ENCODE measurements around the gene ADGRF3.
"Not testable (repeated sequence)": the region's sequence is repeated elsewhere in the genome, so short reads cannot be mapped to it uniquely, and the experiment has no call there.

The ADGRF3 gene

GRCh38 chr2:26274058-26274613, 72.5 kb downstream of the ADGRF3 start:
- DNase-seq (ENCODE audit: low spot score): no peak

DNA sequence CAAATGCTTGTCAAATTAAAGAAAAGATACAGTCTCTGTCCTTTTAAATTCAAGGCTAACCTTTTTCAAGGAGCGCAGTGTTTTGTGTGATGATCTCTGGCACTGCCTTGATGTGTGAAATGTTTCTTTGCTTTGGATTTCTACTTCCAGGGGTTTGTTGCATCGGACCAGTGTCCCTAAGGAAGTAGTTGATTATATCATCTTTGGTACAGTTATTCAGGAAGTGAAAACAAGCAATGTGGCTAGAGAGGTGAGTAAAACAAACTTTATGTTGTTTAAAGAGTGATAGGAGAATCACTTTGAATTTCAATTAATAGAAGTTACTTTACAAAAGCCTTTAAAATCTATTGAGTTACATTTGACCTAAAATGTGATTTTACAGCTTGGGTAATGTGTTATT, 73.1 kb downstream of the ADGRF3 start:
- no peak for DNase-seq (ENCODE audit: low spot score)

- DNase-seq (ENCODE audit: low spot score): no peak
These were observed 76.2 kb downstream of the ADGRF3 start for GRCh38 chr2:26270373-26270772.

DNA sequence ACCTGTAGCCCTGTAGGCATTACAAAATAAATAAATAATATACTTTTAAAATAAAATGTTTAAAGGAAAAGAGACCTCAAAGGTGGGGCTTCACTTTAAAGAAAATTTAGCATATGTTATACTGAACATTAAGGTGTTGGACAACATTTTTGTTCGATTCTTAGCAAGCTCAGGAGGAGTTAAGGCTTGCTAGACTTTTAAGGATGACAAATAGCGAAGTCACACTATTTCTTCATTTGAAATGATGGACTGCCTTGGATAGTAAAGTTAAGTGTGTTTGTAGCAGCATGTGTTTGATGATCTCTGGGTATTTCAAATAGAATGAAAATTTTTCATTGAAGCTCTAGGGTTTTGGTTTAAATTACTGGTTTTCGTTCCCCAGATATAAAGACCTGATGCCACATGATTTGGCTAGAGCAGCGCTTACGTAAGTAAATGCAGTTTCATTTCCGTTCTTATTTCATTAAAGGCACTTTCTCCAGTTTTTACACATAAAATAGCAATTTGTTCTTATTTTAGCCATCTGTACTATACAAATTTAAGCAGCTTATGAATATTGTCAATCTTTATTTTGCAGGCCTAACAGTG, 76.9 kb downstream of the ADGRF3 start:
- no peak for DNase-seq (ENCODE audit: low spot score)

GRCh38 chr2:26268670-26269385, 77.8 kb downstream of the ADGRF3 start:
- DNase-seq (ENCODE audit: low spot score): not testable (repeated sequence)

DNA sequence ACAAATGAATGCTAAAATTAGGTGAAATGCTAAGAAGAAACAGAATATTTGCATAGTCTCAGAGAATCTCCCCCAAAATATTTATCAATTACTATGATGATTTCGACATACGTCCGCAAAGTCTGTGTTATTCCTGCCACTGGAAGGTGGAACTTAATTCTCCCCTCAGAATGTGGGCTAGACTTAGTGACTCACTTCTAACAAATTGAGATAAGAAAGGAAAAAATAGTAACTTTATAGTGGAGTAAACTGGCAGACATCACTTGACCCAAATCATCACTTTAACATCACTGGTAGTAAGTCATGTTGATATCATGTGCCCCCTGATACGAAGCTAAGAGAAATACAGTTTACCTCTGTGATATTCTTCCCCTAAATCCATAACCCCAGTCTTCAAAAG, 78.4 kb downstream of the ADGRF3 start:
- no peak for DNase-seq (ENCODE audit: low spot score)

GRCh38 chr2:26258836-26259235, 87.8 kb downstream of the ADGRF3 start:
- not testable (repeated sequence) for DNase-seq (ENCODE audit: low spot score)
